Stomach (tissue), 9 donors: ENCODE measurements around the gene PTH. TPM values are rescaled to one million over a fixed set of nuclear protein-coding genes. Genes with fewer than 3 reads are reported as not detected.

Source experiments
- DNase-seq, 2 donors: peaks; one replicate each; pipeline versions ENCODE4 v3.0.0 to v3.0.0-alpha.2; 2013 to 2019
- H3K27ac ChIP-seq, 5 donors: fragments of 200-600 bp in 4 of 5; sonication (generic) in 4 of 5; one replicate each; pipeline ENCODE4 v1.5.1; 2013 to 2019; ENCODE audit warnings: mild to moderate bottlenecking in 1 of 5, moderate library complexity in 1 of 5
- H3K27me3 ChIP-seq, 3 donors: fragments of 200-600 bp; sonication (generic); one replicate each; pipeline ENCODE4 v1.5.1; 2017 to 2019; ENCODE audit warnings: mixed run types in 1 of 3
- H3K36me3 ChIP-seq, 4 donors: fragments of 200-600 bp; sonication (generic); 1 replicate in 3 of 4; 2 replicates in 1 of 4; pipeline ENCODE4 v1.5.1; 2016 to 2019
- H3K4me1 ChIP-seq, 4 donors: fragments of 200-600 bp; sonication (generic); one replicate each; pipeline ENCODE4 v1.5.1; 2016 to 2019
- H3K4me3 ChIP-seq, 4 donors: fragments of 200-600 bp; sonication (generic) in 3 of 4; one replicate each; pipeline ENCODE4 v1.5.1; 2016 to 2019; ENCODE audit warnings: mild to moderate bottlenecking in 1 of 4
- H3K9me3 ChIP-seq, 4 donors: fragments of 200-600 bp; sonication (generic); one replicate each; pipeline ENCODE4 v1.5.1; 2016 to 2019
- CTCF ChIP-seq, 7 experiments: fragments of 450-650 bp in 4 of 7; fragments of 200-600 bp in 3 of 7; sonication (generic) in 3 of 7; IDR thresholded peaks; one replicate each; pipeline ENCODE4 v1.5.1; 2016 to 2019; ENCODE audit warnings: antibody characterized with exemption in 7 of 7, control low read depth in 2 of 7, mild to moderate bottlenecking in 1 of 7
- EP300 ChIP-seq: sonication (generic); formaldehyde crosslinking; IDR thresholded peaks from one replicate; pipeline ENCODE4 v1.6.1; 2017; ENCODE audit warnings: antibody characterized with exemption
- POLR2A ChIP-seq, 4 donors: fragments of 450-650 bp; IDR thresholded peaks; one replicate each; pipeline ENCODE4 v1.6.1; 2016; ENCODE audit warnings: antibody characterized with exemption in 4 of 4, control low read depth in 2 of 4, mild to moderate bottlenecking in 1 of 4, moderate library complexity in 1 of 4
- POLR2AphosphoS5 ChIP-seq, 3 donors: sonication (generic); formaldehyde crosslinking; IDR thresholded peaks; one replicate each; pipeline ENCODE4 v1.6.1; 2016; ENCODE audit warnings: antibody characterized with exemption in 3 of 3
- WGBS, 5 donors: extraction: QIAGEN DNeasy Blood & Tissue Kit in 3 of 5; methylation state at CpG; one replicate each; pipeline versions ENCODE4 v1.1.5 to v1.1.7; 2013 to 2018; 5-methylcytosine and 5-hydroxymethylcytosine counted together
- intact Hi-C: fragments of 100-400 bp; cut with DNase I; formaldehyde crosslinking; loops from one replicate; pipeline ENCODE4 v1.15.1; 2023; ENCODE audit warnings: low total_unique reads
- polyA plus RNA-seq, 3 donors: library from polyadenylated mRNA; stranded (reverse); fragments of 200-250 nt; gene quantifications; one replicate each; pipeline ENCODE4 v1.2.3, GENCODE V29; 2013
- total RNA-seq, 5 donors: library from RNA; depleted of rRNA; stranded (reverse); fragments of >200 nt; gene quantifications; one replicate each; pipeline versions ENCODE4 v1.1.0 to v1.2.3, GENCODE V29; 2014 to 2016
- donor health status: healthy with polysubstance abuse.
- donor health status: Bipolar disorder and iron deficiency.
- donor health status: healthy.

PTH gene
- total and polyA plus RNA-seq, 8 donors, result 0.40 to 2.8 TPM; not detected in 6

- no peak for TF ChIP-seq POLR2A (IDR thresholded peaks at IDR 0.05)
- no peak for TF ChIP-seq POLR2AphosphoS5 (IDR thresholded peaks at IDR 0.05)
- no peak for TF ChIP-seq EP300
- TF ChIP-seq CTCF (IDR thresholded peaks at IDR 0.05), result no peak
- H3K27me3 ChIP-seq, result no peaks in the 10 kb centered on the region
- H3K4me1 ChIP-seq, result peaks cover 0 to 6% (median 0%) of the 10 kb centered on the region in 4 donors
- H3K4me3 ChIP-seq, result no peak overlapping the region
- intact Hi-C loops, result no loop called here
- 41 to 68% (median 49%) methylated on average over 3 of the region's 3 CpGs for WGBS, 5 donors
- H3K9me3 ChIP-seq, result no peaks in the 10 kb centered on the region
- no peak overlapping the region for H3K27ac ChIP-seq
- DNase-seq, result no peak
- H3K36me3 ChIP-seq, result no peaks in the 10 kb centered on the region
Observed at GRCh38 chr11:13473013-13473722, 22.6 kb downstream of the PTH start.

- no peaks in the 10 kb centered on the region for H3K36me3 ChIP-seq
- H3K4me1 ChIP-seq, result peaks cover 0 to 14% (median 12%) of the 10 kb centered on the region in 4 donors
- H3K27ac ChIP-seq, result no peak overlapping the region
- TF ChIP-seq POLR2AphosphoS5 (IDR thresholded peaks at IDR 0.05) (no peak), CTCF (IDR thresholded peaks at IDR 0.05) (no peak), POLR2A (IDR thresholded peaks at IDR 0.05) (no peak), EP300 (no peak)
- no peaks in the 10 kb centered on the region for H3K27me3 ChIP-seq
- no peaks in the 10 kb centered on the region for H3K9me3 ChIP-seq
- no peak overlapping the region for H3K4me3 ChIP-seq
- WGBS, 5 donors, result 46 to 65% (median 53%) methylated on average over 5 of the region's 5 CpGs
- DNase-seq, result no peak
- intact Hi-C loops, result no loop called here
Observed at GRCh38 chr11:13468750-13469149, 27.0 kb downstream of the PTH start.

GRCh38 chr11:13465909-13466371 is 29.9 kb downstream of the PTH start:
- peaks cover 5 to 31% (median 27%) of the 10 kb centered on the region in 4 donors for H3K4me1 ChIP-seq
- H3K4me3 ChIP-seq, result no peak overlapping the region
- H3K27me3 ChIP-seq, result no peaks in the 10 kb centered on the region
- H3K27ac ChIP-seq, result no peak overlapping the region
- WGBS, 5 donors, result 2 to 5% (median 3%) methylated on average over 6 of the region's 6 CpGs
- intact Hi-C loops, result no loop called here
- H3K36me3 ChIP-seq, result no peaks in the 10 kb centered on the region
- peak in 1 of 2 donors; percentile 66 for DNase-seq
- peak in 4 of 7 experiments; percentile 35 to 57 (median 50) for TF ChIP-seq CTCF (IDR thresholded peaks at IDR 0.05)
- TF ChIP-seq POLR2A (IDR thresholded peaks at IDR 0.05), result no peak
- no peaks in the 10 kb centered on the region for H3K9me3 ChIP-seq

- intact Hi-C loops, result no loop called here
- H3K27ac ChIP-seq, result peak overlapping the region; percentile 87 to 98 (median 92)
- H3K9me3 ChIP-seq, result no peaks in the 10 kb centered on the region
- H3K27me3 ChIP-seq, result no peaks in the 10 kb centered on the region
- DNase-seq, result no peak
- H3K4me1 ChIP-seq, result peaks cover 5 to 49% (median 29%) of the 10 kb centered on the region in 4 donors
- WGBS, 5 donors, result 25 to 30% (median 28%) methylated on average over 12 of the region's 12 CpGs
- no peak for TF ChIP-seq CTCF (IDR thresholded peaks at IDR 0.05)
- no peak for TF ChIP-seq EP300
- no peak for TF ChIP-seq POLR2A (IDR thresholded peaks at IDR 0.05)
- no peak for TF ChIP-seq POLR2AphosphoS5 (IDR thresholded peaks at IDR 0.05)
- no peaks in the 10 kb centered on the region for H3K36me3 ChIP-seq
- peak overlapping the region; percentile 75 to 98 (median 94) for H3K4me3 ChIP-seq
Observed at GRCh38 chr11:13463779-13464290, 32.0 kb downstream of the PTH start.
